ENCODE results near the gene RNF223.

DNA sequence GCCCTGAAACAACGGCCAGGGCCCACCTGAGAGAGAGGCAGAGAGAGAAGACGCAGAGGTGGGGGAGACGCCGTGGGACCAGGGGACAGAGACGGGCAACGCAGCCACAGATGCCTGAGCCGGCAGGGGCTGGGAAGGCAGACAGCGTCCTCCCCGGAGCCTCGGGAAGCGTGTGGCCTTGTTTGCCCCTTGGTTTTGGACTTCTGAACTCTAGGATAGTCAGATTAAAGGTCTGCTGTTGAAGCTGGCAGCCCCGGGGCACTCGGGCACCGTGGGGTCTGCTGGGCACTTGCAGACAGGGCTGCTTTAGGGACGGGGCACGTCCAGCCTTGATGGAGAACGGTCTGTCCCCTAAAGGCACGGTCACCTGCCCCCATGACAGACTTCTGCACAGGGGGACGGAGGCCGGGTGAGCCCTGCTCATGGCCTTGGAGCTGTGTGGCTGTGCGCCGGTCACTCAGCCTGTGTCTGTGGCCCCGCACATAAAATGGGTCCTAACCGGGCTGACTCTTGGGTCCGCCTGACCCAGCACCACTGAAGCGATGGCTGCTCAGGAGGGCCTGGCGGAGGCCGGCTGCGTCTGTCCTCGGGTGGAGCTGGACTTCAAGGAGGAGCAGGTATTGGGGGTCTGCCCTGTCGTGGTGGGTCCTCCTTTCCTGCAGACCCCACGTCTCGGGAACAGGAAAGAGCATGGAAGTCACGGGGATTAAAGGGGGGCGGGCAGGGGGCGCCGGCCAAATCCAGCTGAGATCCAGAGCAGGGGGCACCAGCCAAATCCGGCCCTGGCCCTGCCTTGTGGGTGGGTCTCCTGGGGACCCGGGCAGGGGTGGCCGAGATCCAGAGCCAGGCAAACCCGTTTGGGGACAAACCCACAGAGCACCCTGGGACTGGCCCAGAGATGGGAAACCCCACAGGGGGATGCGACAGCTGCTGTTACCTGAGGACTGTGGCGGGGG, 9.6 kb upstream of the RNF223 start:
- TF ChIP-seq, protein P1, sequence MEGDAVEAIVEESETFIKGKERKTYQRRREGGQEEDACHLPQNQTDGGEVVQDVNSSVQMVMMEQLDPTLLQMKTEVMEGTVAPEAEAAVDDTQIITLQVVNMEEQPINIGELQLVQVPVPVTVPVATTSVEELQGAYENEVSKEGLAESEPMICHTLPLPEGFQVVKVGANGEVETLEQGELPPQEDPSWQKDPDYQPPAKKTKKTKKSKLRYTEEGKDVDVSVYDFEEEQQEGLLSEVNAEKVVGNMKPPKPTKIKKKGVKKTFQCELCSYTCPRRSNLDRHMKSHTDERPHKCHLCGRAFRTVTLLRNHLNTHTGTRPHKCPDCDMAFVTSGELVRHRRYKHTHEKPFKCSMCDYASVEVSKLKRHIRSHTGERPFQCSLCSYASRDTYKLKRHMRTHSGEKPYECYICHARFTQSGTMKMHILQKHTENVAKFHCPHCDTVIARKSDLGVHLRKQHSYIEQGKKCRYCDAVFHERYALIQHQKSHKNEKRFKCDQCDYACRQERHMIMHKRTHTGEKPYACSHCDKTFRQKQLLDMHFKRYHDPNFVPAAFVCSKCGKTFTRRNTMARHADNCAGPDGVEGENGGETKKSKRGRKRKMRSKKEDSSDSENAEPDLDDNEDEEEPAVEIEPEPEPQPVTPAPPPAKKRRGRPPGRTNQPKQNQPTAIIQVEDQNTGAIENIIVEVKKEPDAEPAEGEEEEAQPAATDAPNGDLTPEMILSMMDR (IDR thresholded peaks at IDR 0.05), result no peak
- TF ChIP-seq POLR2A (IDR thresholded peaks at IDR 0.05), result no peak
